Transverse colon (tissue), 4 donors: Measurements from ENCODE around the gene ZNF626. TPM values are rescaled to one million over a fixed set of nuclear protein-coding genes. Genes with fewer than 3 reads are reported as not detected.

Source experiments
- DNase-seq: peaks from one replicate; pipeline ENCODE4 v3.0.0-alpha.2; 2019
- H3K27ac ChIP-seq, 4 donors: fragments of 200-600 bp; sonication (generic); 2 replicates each; pipeline ENCODE4 v1.5.1; 2016 to 2018; ENCODE audit warnings: inconsistent platforms in 4 of 4
- H3K27me3 ChIP-seq: fragments of 200-600 bp; sonication (generic); 2 replicates; pipeline ENCODE4 v1.5.1; 2017; ENCODE audit warnings: inconsistent platforms
- H3K36me3 ChIP-seq, 4 donors: fragments of 200-600 bp; sonication (generic); 2 replicates each; pipeline ENCODE4 v1.5.1; 2017 to 2019; ENCODE audit warnings: inconsistent platforms in 4 of 4
- H3K4me1 ChIP-seq, 4 donors: fragments of 200-600 bp; sonication (generic); 2 replicates each; pipeline ENCODE4 v1.5.1; 2017 to 2020; ENCODE audit warnings: inconsistent platforms in 4 of 4
- H3K4me3 ChIP-seq, 4 donors: fragments of 200-600 bp; sonication (generic); 1 replicate in 1 of 4; 2 replicates in 3 of 4; pipeline versions ENCODE4 v1.5.1 to v1.6.1; 2017 to 2019; ENCODE audit warnings: inconsistent platforms in 4 of 4
- H3K9me3 ChIP-seq, 2 donors: fragments of 200-600 bp; sonication (generic); 2 replicates each; pipeline ENCODE4 v1.5.1; 2017 to 2019; ENCODE audit warnings: inconsistent platforms in 2 of 2
- EP300 ChIP-seq: sonication (generic); formaldehyde crosslinking; IDR thresholded peaks from one replicate; pipeline ENCODE4 v1.6.1; 2017; ENCODE audit warnings: antibody characterized with exemption, low read depth
- POLR2A ChIP-seq: fragments of 450-650 bp; IDR thresholded peaks from one replicate; pipeline ENCODE4 v1.6.1; 2016; ENCODE audit warnings: antibody characterized with exemption, mild to moderate bottlenecking, moderate library complexity
- POLR2AphosphoS5 ChIP-seq, 3 donors: sonication (generic); formaldehyde crosslinking; IDR thresholded peaks; one replicate each; pipeline ENCODE4 v1.6.1; 2016; ENCODE audit warnings: antibody characterized with exemption in 3 of 3
- WGBS, 2 donors: methylation state at CpG; one replicate each; pipeline ENCODE4 v1.1.5; 2018; ENCODE audit warnings: low coverage in 1 of 2; 5-methylcytosine and 5-hydroxymethylcytosine counted together
- in situ Hi-C, 4 donors: fragments of 200-750 bp; cut with MboI; loops; one replicate each; pipeline versions ENCODE4 v1.15.0 to v1.15.1; 2017; ENCODE audit warnings: low sequenced_read_pairs in 3 of 4, low pct_ligation_motif_present in 1 of 4, low pct_unique_long_range_greater_than_20kb in 1 of 4
- intact Hi-C: fragments of 100-400 bp; cut with DNase I; formaldehyde crosslinking; loops from one replicate; pipeline ENCODE4 v1.15.1; 2023; ENCODE audit warnings: low total_unique reads
- total RNA-seq, 4 donors: library from RNA; depleted of rRNA; stranded (reverse); fragments of >200 nt; gene quantifications; one replicate each; pipeline ENCODE4 v1.1.0, GENCODE V29; 2016
- TF ChIP-seq, protein P1 (sequence below), 5 experiments: fragments of 200-600 bp in 3 of 5; fragments of 450-650 bp in 2 of 5; sonication (generic) in 3 of 5; IDR thresholded peaks; 1 replicate in 2 of 5; 2 replicates in 3 of 5; pipeline ENCODE4 v1.5.1; 2016 to 2017; ENCODE audit warnings: antibody characterized with exemption in 5 of 5, inconsistent platforms in 3 of 5, mild to moderate bottlenecking in 2 of 5, moderate library complexity in 1 of 5

ZNF626 gene
- total RNA-seq, 4 donors from 2014 or later: 1.2 to 7.1 (median 4.1) TPM; not detected in 1

DNA sequence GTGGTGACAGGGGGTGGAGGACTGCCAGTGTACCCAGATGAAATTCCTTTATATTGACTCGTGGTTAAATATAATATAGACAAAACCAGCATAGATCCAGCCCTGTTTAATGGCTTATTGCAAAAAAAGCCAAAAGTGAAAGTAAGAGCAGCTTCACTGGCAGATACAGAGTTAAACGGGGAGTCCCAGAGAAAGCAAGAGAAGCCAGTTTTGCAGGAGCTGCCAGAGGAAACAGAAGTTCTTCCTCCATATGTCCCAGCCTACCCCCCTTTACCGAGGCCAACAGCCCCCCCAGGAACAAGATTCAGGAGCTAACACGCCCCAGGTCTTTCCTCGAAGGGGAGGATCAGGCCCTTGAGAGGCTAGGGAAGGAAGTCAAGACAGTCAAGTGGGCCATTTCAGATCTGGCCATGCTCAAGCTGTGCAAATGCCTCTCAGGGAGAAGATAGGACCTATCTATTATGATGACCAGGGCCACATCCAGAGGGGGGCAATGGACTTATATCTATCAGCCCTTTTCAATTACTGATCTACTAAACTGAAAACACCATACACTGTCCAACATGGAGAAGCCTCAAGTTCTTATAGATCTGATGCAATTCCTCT, 48.6 kb downstream of the ZNF626 start:
- peaks cover 4 to 25% of the 10 kb centered on the region in 2 donors for H3K9me3 ChIP-seq

DNA sequence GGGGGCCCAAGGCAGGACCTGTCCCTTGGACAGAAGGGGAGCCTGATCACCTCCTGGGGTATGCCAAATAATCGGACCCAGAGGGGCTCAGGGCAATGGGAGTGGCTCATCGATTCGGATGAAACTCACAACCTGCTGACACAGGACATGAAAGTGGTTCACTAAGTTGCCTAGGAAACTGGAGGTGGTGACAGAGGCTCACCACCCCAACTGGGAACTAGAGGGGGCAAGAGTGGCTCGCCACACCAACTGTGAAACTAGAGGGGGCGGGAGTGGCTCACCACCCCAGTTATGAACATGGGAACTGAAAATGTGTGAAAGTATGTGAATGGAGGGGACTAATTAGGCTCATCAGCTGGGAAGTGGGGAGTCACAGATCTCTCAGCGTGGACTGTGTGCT, 49.5 kb downstream of the ZNF626 start:
- DNase-seq: no peak
- H3K4me3 ChIP-seq: no peak overlapping the region
- intact Hi-C loops: no loop called here
- H3K36me3 ChIP-seq: no peaks in the 10 kb centered on the region
- no peak for TF ChIP-seq POLR2A
- no peak for TF ChIP-seq EP300
- no peak for TF ChIP-seq POLR2AphosphoS5 (IDR thresholded peaks at IDR 0.05)
- TF ChIP-seq, protein P1, sequence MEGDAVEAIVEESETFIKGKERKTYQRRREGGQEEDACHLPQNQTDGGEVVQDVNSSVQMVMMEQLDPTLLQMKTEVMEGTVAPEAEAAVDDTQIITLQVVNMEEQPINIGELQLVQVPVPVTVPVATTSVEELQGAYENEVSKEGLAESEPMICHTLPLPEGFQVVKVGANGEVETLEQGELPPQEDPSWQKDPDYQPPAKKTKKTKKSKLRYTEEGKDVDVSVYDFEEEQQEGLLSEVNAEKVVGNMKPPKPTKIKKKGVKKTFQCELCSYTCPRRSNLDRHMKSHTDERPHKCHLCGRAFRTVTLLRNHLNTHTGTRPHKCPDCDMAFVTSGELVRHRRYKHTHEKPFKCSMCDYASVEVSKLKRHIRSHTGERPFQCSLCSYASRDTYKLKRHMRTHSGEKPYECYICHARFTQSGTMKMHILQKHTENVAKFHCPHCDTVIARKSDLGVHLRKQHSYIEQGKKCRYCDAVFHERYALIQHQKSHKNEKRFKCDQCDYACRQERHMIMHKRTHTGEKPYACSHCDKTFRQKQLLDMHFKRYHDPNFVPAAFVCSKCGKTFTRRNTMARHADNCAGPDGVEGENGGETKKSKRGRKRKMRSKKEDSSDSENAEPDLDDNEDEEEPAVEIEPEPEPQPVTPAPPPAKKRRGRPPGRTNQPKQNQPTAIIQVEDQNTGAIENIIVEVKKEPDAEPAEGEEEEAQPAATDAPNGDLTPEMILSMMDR (IDR thresholded peaks at IDR 0.05): no peak
- 47 to 83% methylated on average over 2 to 6 of the region's 6 CpGs for WGBS, 2 donors
- H3K27ac ChIP-seq: peak overlapping the region in 1 of 4 donors; percentile 55
- H3K9me3 ChIP-seq: peaks cover 4 to 16% of the 10 kb centered on the region in 2 donors
- in situ Hi-C loops: no loop called here
- H3K27me3 ChIP-seq: no peaks in the 10 kb centered on the region
- no peaks in the 10 kb centered on the region for H3K4me1 ChIP-seq

More for the DNA sequence above, 48.6 kb downstream of the ZNF626 start:
- intact Hi-C loops (no loop called here), in situ Hi-C loops (no loop called here)
- no peak for DNase-seq
- 37 to 41% methylated on average over 4 to 5 of the region's 5 CpGs for WGBS, 2 donors
- Histone ChIP-seq H3K27me3 (no peaks in the 10 kb centered on the region), H3K36me3 (no peaks in the 10 kb centered on the region), H3K4me1 (no peaks in the 10 kb centered on the region), H3K27ac (peak overlapping the region in 1 of 4 donors; percentile 55), H3K4me3 (peak overlapping the region in 1 of 4 donors; percentile 5)
- no peak for TF ChIP-seq POLR2AphosphoS5 (IDR thresholded peaks at IDR 0.05)
- TF ChIP-seq POLR2A: no peak
- no peak for TF ChIP-seq EP300
- TF ChIP-seq, protein P1 (IDR thresholded peaks at IDR 0.05): no peak

DNA sequence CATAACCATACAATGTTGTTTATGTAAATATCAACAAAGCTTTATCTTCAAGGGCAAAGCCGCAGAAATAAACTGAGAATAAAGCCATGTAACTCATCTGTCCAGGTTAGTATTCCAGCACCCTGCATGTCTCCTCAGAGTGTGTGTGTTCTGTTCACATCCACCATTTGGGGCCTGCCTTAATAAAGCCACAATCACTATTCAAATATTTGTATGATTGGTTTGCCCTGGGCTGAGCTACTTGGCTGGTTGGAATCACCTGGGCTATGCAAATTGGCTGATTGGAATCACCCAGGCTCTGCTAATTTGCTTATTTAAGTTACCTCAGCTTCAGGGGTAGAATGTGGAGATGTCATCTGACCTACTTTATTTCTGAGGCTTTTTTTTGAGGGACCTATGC, 53.4 kb downstream of the ZNF626 start:
- no peak overlapping the region for H3K27ac ChIP-seq
- no peaks in the 10 kb centered on the region for H3K36me3 ChIP-seq
- H3K9me3 ChIP-seq: peaks cover 4 to 16% of the 10 kb centered on the region in 2 donors
- in situ Hi-C loops: no loop called here
- no peak for DNase-seq
- intact Hi-C loops: no loop called here
- TF ChIP-seq, protein P1 (IDR thresholded peaks at IDR 0.05): no peak
- H3K4me1 ChIP-seq: no peaks in the 10 kb centered on the region
- H3K4me3 ChIP-seq: no peak overlapping the region
- WGBS, 2 donors: 95 to 100% methylated on average over 1 of the region's 1 CpG
- no peaks in the 10 kb centered on the region for H3K27me3 ChIP-seq

Other genes with a start within 250 kb of the ZNF626 start
- 10 to 100 TPM in 3 of 4 donors, 1 to 10 TPM in 1; 5.6 to 16.4 (median 13.6) TPM for gene ZNF737, start 95.8 kb downstream of the ZNF626 start, total RNA-seq
- gene ZNF66, start 114.7 kb upstream of the ZNF626 start, total RNA-seq: 1 to 10 TPM; 4.1 to 7.3 (median 6.7) TPM